Mesothelial cell of epicardium (in vitro differentiated cells): ENCODE measurements around the gene SEC61B. TPM values are rescaled to one million over a fixed set of nuclear protein-coding genes. Genes with fewer than 3 reads are reported as not detected.

Experiments used
- DNase-seq, 2 experiments: peaks; one replicate each; pipeline ENCODE4 v3.0.0; 2021; ENCODE audit warnings: low spot score in 2 of 2; ENCODE audit not compliant: unreplicated experiment in 2 of 2
- H3K27ac Mint-ChIP-seq: 2 replicates; pipeline ENCODE4 v1.8.0; 2021; ENCODE audit warnings: mixed read lengths
- H3K27me3 Mint-ChIP-seq: 2 replicates; pipeline ENCODE4 v1.8.0; 2021; ENCODE audit warnings: low read depth, mixed read lengths
- H3K36me3 Mint-ChIP-seq: 2 replicates; pipeline ENCODE4 v1.8.0; 2021; ENCODE audit warnings: mixed read lengths
- H3K4me1 Mint-ChIP-seq: 2 replicates; pipeline ENCODE4 v1.8.0; 2021; ENCODE audit warnings: mixed read lengths
- H3K4me3 Mint-ChIP-seq: 2 replicates; pipeline ENCODE4 v1.8.0; 2021; ENCODE audit warnings: mild to moderate bottlenecking, moderate library complexity, mixed read lengths
- H3K9me3 Mint-ChIP-seq: 2 replicates; pipeline ENCODE4 v1.8.0; 2021; ENCODE audit warnings: mixed read lengths
- CTCF ChIP-seq: fragments of 200-600 bp; sonication (generic); IDR thresholded peaks from one replicate; pipeline ENCODE4 v1.5.0; 2021; ENCODE audit warnings: antibody characterized with exemption; ENCODE audit not compliant: unreplicated experiment
- total RNA-seq: library from RNA; stranded (reverse); gene quantifications from 3 replicates; pipeline ENCODE4 v1.2.1, GENCODE V29; 2021

SEC61B gene
- total RNA-seq, 1 donor from 2014 or later, result 132 TPM

GRCh38 chr9:99185934-99186333 is 36.1 kb upstream of the SEC61B start:
- H3K9me3 Mint-ChIP-seq, result no peaks in the 10 kb centered on the region
- H3K27ac Mint-ChIP-seq, result no peak overlapping the region
- H3K27me3 Mint-ChIP-seq, result peaks cover 21% of the 10 kb centered on the region
- no peak for DNase-seq
- TF ChIP-seq CTCF, result no peak
- H3K4me3 Mint-ChIP-seq, result no peak overlapping the region
- peaks cover 4% of the 10 kb centered on the region for H3K4me1 Mint-ChIP-seq
- no peaks in the 10 kb centered on the region for H3K36me3 Mint-ChIP-seq

GRCh38 chr9:99187311-99187710 is 34.8 kb upstream of the SEC61B start:
- Mint-ChIP-seq H3K4me3 (no peak overlapping the region), H3K27me3 (peaks cover 32% of the 10 kb centered on the region), H3K4me1 (peaks cover 2% of the 10 kb centered on the region), H3K9me3 (no peaks in the 10 kb centered on the region), H3K27ac (no peak overlapping the region), H3K36me3 (no peaks in the 10 kb centered on the region)
- TF ChIP-seq CTCF, result no peak
- no peak for DNase-seq

- peaks cover 39% of the 10 kb centered on the region for H3K27me3 Mint-ChIP-seq
- H3K27ac Mint-ChIP-seq, result no peak overlapping the region
- no peak overlapping the region for H3K4me3 Mint-ChIP-seq
- no peaks in the 10 kb centered on the region for H3K9me3 Mint-ChIP-seq
- H3K4me1 Mint-ChIP-seq, result peaks cover 2% of the 10 kb centered on the region
- H3K36me3 Mint-ChIP-seq, result no peaks in the 10 kb centered on the region
- DNase-seq, result no peak
- no peak for TF ChIP-seq CTCF
Measured at GRCh38 chr9:99189186-99189585, 32.9 kb upstream of the SEC61B start.

GRCh38 chr9:99189887-99190596 is 32.0 kb upstream of the SEC61B start:
- DNase-seq, result no peak
- no peak for TF ChIP-seq CTCF
- H3K4me3 Mint-ChIP-seq, result no peak overlapping the region
- H3K27ac Mint-ChIP-seq, result no peak overlapping the region
- no peaks in the 10 kb centered on the region for H3K9me3 Mint-ChIP-seq
- no peaks in the 10 kb centered on the region for H3K4me1 Mint-ChIP-seq
- peaks cover 43% of the 10 kb centered on the region for H3K27me3 Mint-ChIP-seq
- no peaks in the 10 kb centered on the region for H3K36me3 Mint-ChIP-seq

- H3K27me3 Mint-ChIP-seq, result peaks cover 43% of the 10 kb centered on the region
- H3K27ac Mint-ChIP-seq, result no peak overlapping the region
- H3K9me3 Mint-ChIP-seq, result no peaks in the 10 kb centered on the region
- no peak for TF ChIP-seq CTCF
- no peaks in the 10 kb centered on the region for H3K36me3 Mint-ChIP-seq
- no peaks in the 10 kb centered on the region for H3K4me1 Mint-ChIP-seq
- DNase-seq, result no peak
- no peak overlapping the region for H3K4me3 Mint-ChIP-seq
Measured at GRCh38 chr9:99190597-99191283, 31.3 kb upstream of the SEC61B start.
